Mesodermal cell (in vitro differentiated cells): ENCODE data around the gene MINDY3.

Experiments
- H3K27ac ChIP-seq: 2 replicates; pipeline ENCODE4 v1.7.0; 2013; ENCODE audit warnings: mild to moderate bottlenecking, low read depth, low read length, moderate library complexity; ENCODE audit not compliant: severe bottlenecking
- H3K36me3 ChIP-seq: 2 replicates; pipeline ENCODE4 v1.7.1; 2013; ENCODE audit warnings: mild to moderate bottlenecking, low read length, moderate library complexity; ENCODE audit not compliant: control insufficient read depth, insufficient read depth
- H3K4me1 ChIP-seq: one replicate; pipeline ENCODE4 v1.7.1; 2013; ENCODE audit warnings: mild to moderate bottlenecking, low read length; ENCODE audit not compliant: insufficient read depth, control insufficient read depth, poor library complexity, severe bottlenecking
- H3K4me3 ChIP-seq: 2 replicates; pipeline ENCODE4 v1.7.0; 2013; ENCODE audit warnings: low read length, control low read depth, mild to moderate bottlenecking; ENCODE audit not compliant: insufficient read depth, poor library complexity, severe bottlenecking; ENCODE audit errors: extremely low read depth
- H3K9me3 ChIP-seq: 2 replicates; pipeline ENCODE4 v1.7.1; 2013; ENCODE audit warnings: mild to moderate bottlenecking, low read length, moderate library complexity; ENCODE audit not compliant: control insufficient read depth
- WGBS, 2 experiments: methylation state at CpG; one replicate each; pipeline ENCODE4 v1.1.5; 2013; ENCODE audit warnings: missing lambda C conversion rate in 2 of 2; ENCODE audit not compliant: insufficient coverage in 2 of 2; 5-methylcytosine and 5-hydroxymethylcytosine counted together

Gene MINDY3

GRCh38 chr10:15794569-15794968, 65.7 kb downstream of the MINDY3 start:
- no peak overlapping the region for H3K27ac ChIP-seq
- no peak overlapping the region for H3K4me3 ChIP-seq
- peaks cover 5% of the 10 kb centered on the region for H3K36me3 ChIP-seq
- H3K9me3 ChIP-seq: no peaks in the 10 kb centered on the region
- H3K4me1 ChIP-seq: peaks cover 39% of the 10 kb centered on the region

- Histone ChIP-seq H3K36me3 (peaks cover 5% of the 10 kb centered on the region), H3K4me3 (no peak overlapping the region), H3K4me1 (peaks cover 39% of the 10 kb centered on the region), H3K9me3 (no peaks in the 10 kb centered on the region), H3K27ac (peak overlapping the region; percentile 11)
- 95% methylated on average over 3 of the region's 5 CpGs; no CpG with 5 or more reads in 1 of the 2 experiments for WGBS, 2 experiments
Observed at GRCh38 chr10:15793664-15794063, 66.6 kb downstream of the MINDY3 start.

GRCh38 chr10:15792777-15793176, 67.5 kb downstream of the MINDY3 start:
- Histone ChIP-seq H3K36me3 (peaks cover 5% of the 10 kb centered on the region), H3K27ac (no peak overlapping the region), H3K4me3 (no peak overlapping the region), H3K9me3 (no peaks in the 10 kb centered on the region), H3K4me1 (peaks cover 39% of the 10 kb centered on the region)
- 83 to 92% methylated on average over 1 of the region's 4 CpGs for WGBS, 2 experiments

GRCh38 chr10:15791816-15792524, 68.3 kb downstream of the MINDY3 start:
- no peak overlapping the region for H3K4me3 ChIP-seq
- H3K9me3 ChIP-seq: no peaks in the 10 kb centered on the region
- WGBS, 2 experiments: no CpG with 5 or more reads among the region's 2 CpGs
- peak overlapping the region; percentile 72 for H3K27ac ChIP-seq
- H3K36me3 ChIP-seq: peaks cover 11% of the 10 kb centered on the region
- peaks cover 39% of the 10 kb centered on the region for H3K4me1 ChIP-seq

- H3K9me3 ChIP-seq: no peaks in the 10 kb centered on the region
- whole genome bisulfite sequencing, 2 experiments: 94 to 100% methylated on average over 1 of the region's 1 CpG
- H3K4me1 ChIP-seq: peaks cover 29% of the 10 kb centered on the region
- no peak overlapping the region for H3K27ac ChIP-seq
- peaks cover 17% of the 10 kb centered on the region for H3K36me3 ChIP-seq
- H3K4me3 ChIP-seq: no peak overlapping the region
Observed at GRCh38 chr10:15789793-15790525, 70.3 kb downstream of the MINDY3 start.

- 93 to 100% methylated on average over 1 to 3 of the region's 5 CpGs for WGBS, 2 experiments
Observed at GRCh38 chr10:15787426-15787825, 72.9 kb downstream of the MINDY3 start.

GRCh38 chr10:15784662-15785300, 75.5 kb downstream of the MINDY3 start:
- H3K9me3 ChIP-seq: no peaks in the 10 kb centered on the region
- H3K27ac ChIP-seq: no peak overlapping the region
- H3K36me3 ChIP-seq: peaks cover 27% of the 10 kb centered on the region
- WGBS, 2 experiments: 83 to 87% methylated on average over 4 to 7 of the region's 8 CpGs
- H3K4me1 ChIP-seq: peaks cover 5% of the 10 kb centered on the region
- no peak overlapping the region for H3K4me3 ChIP-seq

More at GRCh38 chr10:15787426-15787825, 72.9 kb downstream of the MINDY3 start:
- H3K36me3 ChIP-seq: peaks cover 22% of the 10 kb centered on the region
- peaks cover 21% of the 10 kb centered on the region for H3K4me1 ChIP-seq
- H3K4me3 ChIP-seq: no peak overlapping the region
- H3K9me3 ChIP-seq: no peaks in the 10 kb centered on the region
- no peak overlapping the region for H3K27ac ChIP-seq

GRCh38 chr10:15783941-15784636, 76.2 kb downstream of the MINDY3 start:
- Histone ChIP-seq H3K4me3 (no peak overlapping the region), H3K36me3 (peaks cover 27% of the 10 kb centered on the region), H3K27ac (no peak overlapping the region), H3K9me3 (no peaks in the 10 kb centered on the region), H3K4me1 (peaks cover 5% of the 10 kb centered on the region)
- WGBS, 2 experiments: 89 to 100% methylated on average over 3 of the region's 5 CpGs

- Histone ChIP-seq H3K4me3 (no peak overlapping the region), H3K4me1 (peaks cover 5% of the 10 kb centered on the region), H3K9me3 (no peaks in the 10 kb centered on the region), H3K27ac (no peak overlapping the region), H3K36me3 (peaks cover 35% of the 10 kb centered on the region)
- 96 to 97% methylated on average over 3 to 4 of the region's 4 CpGs for WGBS, 2 experiments
Observed at GRCh38 chr10:15782851-15783250, 77.5 kb downstream of the MINDY3 start.

GRCh38 chr10:15781381-15781960, 78.8 kb downstream of the MINDY3 start:
- Histone ChIP-seq H3K4me1 (peaks cover 5% of the 10 kb centered on the region), H3K4me3 (no peak overlapping the region), H3K9me3 (peaks cover 3% of the 10 kb centered on the region), H3K27ac (no peak overlapping the region), H3K36me3 (peaks cover 37% of the 10 kb centered on the region)
- 91 to 96% methylated on average over 3 to 6 of the region's 7 CpGs for WGBS, 2 experiments
